ENCODE measurements around the gene CAB39L. TPM values are rescaled to one million over a fixed set of nuclear protein-coding genes. Genes with fewer than 3 reads are reported as not detected.

CAB39L gene
- polyA plus RNA-seq, 1 of the 3 experiments (the other 2 are of a cell fraction), result 2.6 TPM

DNA sequence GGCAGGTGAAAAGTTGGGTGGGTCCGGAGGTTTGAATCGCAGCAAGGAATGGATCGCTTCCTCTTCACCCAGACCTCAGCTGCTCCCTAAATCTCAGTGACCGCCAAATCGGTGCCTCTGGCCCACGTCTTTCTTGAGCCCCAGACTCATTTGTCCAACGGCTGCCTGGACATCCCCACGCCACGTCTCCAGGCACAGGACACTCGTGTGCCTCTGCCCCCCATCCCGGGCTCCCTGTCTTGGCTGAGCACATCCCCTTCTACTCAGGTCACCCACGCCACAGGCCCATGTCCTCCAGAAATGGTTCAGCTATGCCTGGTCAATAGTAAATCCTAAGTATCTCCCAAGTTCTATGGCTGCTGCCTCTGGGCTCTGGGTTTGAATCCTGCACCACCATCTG, 139.5 kb downstream of the CAB39L start:
- no peak overlapping the region for H3K9ac ChIP-seq
- no peak overlapping the region for H3K4me3 ChIP-seq (ENCODE audit: low read depth in 2 of 2, low read length in 1 of 2)
- H3K9me2 ChIP-seq, result no peaks in the 10 kb centered on the region
- CTCF ChIA-PET, result interaction anchor here (7.4 kb wide), 1 partner anchor 303 kb away, joined by 73 read pairs; no protein-coding TSS in a partner anchor
- no peak for TF ChIP-seq TEAD4 (IDR thresholded peaks at IDR 0.05; ENCODE audit: borderline replicate concordance, insufficient read depth)
- no peak for TF ChIP-seq POLR2AphosphoS5 (IDR thresholded peaks at IDR 0.05; ENCODE audit: low read depth, low read length)
- no peak for TF ChIP-seq RAD21 (IDR thresholded peaks at IDR 0.05; ENCODE audit: low read length)
- no peak for TF ChIP-seq JUND (IDR thresholded peaks at IDR 0.05)
- TF ChIP-seq NFIC (IDR thresholded peaks at IDR 0.05; ENCODE audit: borderline replicate concordance), result no peak
- no peak for TF ChIP-seq ELF1 (IDR thresholded peaks at IDR 0.05)
- TF ChIP-seq CHD2 (IDR thresholded peaks at IDR 0.05; ENCODE audit: low read length, partially characterized antibody), result no peak
- TF ChIP-seq, protein P1, sequence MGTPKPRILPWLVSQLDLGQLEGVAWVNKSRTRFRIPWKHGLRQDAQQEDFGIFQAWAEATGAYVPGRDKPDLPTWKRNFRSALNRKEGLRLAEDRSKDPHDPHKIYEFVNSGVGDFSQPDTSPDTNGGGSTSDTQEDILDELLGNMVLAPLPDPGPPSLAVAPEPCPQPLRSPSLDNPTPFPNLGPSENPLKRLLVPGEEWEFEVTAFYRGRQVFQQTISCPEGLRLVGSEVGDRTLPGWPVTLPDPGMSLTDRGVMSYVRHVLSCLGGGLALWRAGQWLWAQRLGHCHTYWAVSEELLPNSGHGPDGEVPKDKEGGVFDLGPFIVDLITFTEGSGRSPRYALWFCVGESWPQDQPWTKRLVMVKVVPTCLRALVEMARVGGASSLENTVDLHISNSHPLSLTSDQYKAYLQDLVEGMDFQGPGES (IDR thresholded peaks at IDR 0.05; ENCODE audit: low read depth, low read length), result no peak
- no peak for TF ChIP-seq FOSL2 (IDR thresholded peaks at IDR 0.05; ENCODE audit: borderline replicate concordance, low read depth)
- TF ChIP-seq, protein P2, sequence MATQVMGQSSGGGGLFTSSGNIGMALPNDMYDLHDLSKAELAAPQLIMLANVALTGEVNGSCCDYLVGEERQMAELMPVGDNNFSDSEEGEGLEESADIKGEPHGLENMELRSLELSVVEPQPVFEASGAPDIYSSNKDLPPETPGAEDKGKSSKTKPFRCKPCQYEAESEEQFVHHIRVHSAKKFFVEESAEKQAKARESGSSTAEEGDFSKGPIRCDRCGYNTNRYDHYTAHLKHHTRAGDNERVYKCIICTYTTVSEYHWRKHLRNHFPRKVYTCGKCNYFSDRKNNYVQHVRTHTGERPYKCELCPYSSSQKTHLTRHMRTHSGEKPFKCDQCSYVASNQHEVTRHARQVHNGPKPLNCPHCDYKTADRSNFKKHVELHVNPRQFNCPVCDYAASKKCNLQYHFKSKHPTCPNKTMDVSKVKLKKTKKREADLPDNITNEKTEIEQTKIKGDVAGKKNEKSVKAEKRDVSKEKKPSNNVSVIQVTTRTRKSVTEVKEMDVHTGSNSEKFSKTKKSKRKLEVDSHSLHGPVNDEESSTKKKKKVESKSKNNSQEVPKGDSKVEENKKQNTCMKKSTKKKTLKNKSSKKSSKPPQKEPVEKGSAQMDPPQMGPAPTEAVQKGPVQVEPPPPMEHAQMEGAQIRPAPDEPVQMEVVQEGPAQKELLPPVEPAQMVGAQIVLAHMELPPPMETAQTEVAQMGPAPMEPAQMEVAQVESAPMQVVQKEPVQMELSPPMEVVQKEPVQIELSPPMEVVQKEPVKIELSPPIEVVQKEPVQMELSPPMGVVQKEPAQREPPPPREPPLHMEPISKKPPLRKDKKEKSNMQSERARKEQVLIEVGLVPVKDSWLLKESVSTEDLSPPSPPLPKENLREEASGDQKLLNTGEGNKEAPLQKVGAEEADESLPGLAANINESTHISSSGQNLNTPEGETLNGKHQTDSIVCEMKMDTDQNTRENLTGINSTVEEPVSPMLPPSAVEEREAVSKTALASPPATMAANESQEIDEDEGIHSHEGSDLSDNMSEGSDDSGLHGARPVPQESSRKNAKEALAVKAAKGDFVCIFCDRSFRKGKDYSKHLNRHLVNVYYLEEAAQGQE (IDR thresholded peaks at IDR 0.05; ENCODE audit: low read depth, low read length), result no peak
- TF ChIP-seq, protein P3, sequence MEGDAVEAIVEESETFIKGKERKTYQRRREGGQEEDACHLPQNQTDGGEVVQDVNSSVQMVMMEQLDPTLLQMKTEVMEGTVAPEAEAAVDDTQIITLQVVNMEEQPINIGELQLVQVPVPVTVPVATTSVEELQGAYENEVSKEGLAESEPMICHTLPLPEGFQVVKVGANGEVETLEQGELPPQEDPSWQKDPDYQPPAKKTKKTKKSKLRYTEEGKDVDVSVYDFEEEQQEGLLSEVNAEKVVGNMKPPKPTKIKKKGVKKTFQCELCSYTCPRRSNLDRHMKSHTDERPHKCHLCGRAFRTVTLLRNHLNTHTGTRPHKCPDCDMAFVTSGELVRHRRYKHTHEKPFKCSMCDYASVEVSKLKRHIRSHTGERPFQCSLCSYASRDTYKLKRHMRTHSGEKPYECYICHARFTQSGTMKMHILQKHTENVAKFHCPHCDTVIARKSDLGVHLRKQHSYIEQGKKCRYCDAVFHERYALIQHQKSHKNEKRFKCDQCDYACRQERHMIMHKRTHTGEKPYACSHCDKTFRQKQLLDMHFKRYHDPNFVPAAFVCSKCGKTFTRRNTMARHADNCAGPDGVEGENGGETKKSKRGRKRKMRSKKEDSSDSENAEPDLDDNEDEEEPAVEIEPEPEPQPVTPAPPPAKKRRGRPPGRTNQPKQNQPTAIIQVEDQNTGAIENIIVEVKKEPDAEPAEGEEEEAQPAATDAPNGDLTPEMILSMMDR (IDR thresholded peaks at IDR 0.05), result no peak
- TF ChIP-seq, protein P4, sequence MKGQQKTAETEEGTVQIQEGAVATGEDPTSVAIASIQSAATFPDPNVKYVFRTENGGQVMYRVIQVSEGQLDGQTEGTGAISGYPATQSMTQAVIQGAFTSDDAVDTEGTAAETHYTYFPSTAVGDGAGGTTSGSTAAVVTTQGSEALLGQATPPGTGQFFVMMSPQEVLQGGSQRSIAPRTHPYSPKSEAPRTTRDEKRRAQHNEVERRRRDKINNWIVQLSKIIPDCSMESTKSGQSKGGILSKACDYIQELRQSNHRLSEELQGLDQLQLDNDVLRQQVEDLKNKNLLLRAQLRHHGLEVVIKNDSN (IDR thresholded peaks at IDR 0.05; ENCODE audit: borderline replicate concordance, low read depth), result no peak
- TF ChIP-seq TAF1 (IDR thresholded peaks at IDR 0.05; ENCODE audit: borderline replicate concordance, low read depth, low read length), result no peak
- TF ChIP-seq YY1 (IDR thresholded peaks at IDR 0.05; ENCODE audit: low read depth), result no peak
- TF ChIP-seq GATA2 (CRISPR knock-in tag; IDR thresholded peaks at IDR 0.05), result no peak
- no peak for TF ChIP-seq MEF2A (IDR thresholded peaks at IDR 0.05; ENCODE audit: borderline replicate concordance, low read depth)
- DNase-seq, result no peak
- H3K27me3 ChIP-seq (ENCODE audit: insufficient read depth), result no peaks in the 10 kb centered on the region
- no peaks in the 10 kb centered on the region for H3F3A ChIP-seq (replicated peaks; ENCODE audit: insufficient read depth)
- no peak overlapping the region for H2AFZ ChIP-seq (ENCODE audit: low read depth)
- H3K36me3 ChIP-seq (replicated peaks in 1 of 2; ENCODE audit: control insufficient read depth in 1 of 2, insufficient read depth in 2 of 2, low read length in 1 of 2), result no peaks in the 10 kb centered on the region
- H3K9me3 ChIP-seq, result no peaks in the 10 kb centered on the region
- POLR2A ChIA-PET, result no interaction called here
- no peak overlapping the region for H3K27ac ChIP-seq (ENCODE audit: low read depth in 2 of 2, low read length in 1 of 2)
- no peaks in the 10 kb centered on the region; a peak in 1 of 4 replicates for H3K4me1 ChIP-seq (ENCODE audit: control insufficient read depth in 1 of 2, insufficient read depth in 2 of 2, low read depth in 1 of 2, low read length in 1 of 2)
- H3K79me2 ChIP-seq (ENCODE audit: insufficient read depth), result no peaks in the 10 kb centered on the region
- no peaks in the 10 kb centered on the region for H4K20me1 ChIP-seq (ENCODE audit: insufficient read depth)
- H3K4me2 ChIP-seq, result no peak overlapping the region
- 88% methylated on average over 12 of the region's 12 CpGs for WGBS (ENCODE audit: low lambda C conversion rate)
